ENCODE measurements around the gene SBK3.
"Not testable (repeated sequence)": the region's sequence is repeated elsewhere in the genome, so short reads cannot be mapped to it uniquely, and the experiment has no call there.

The SBK3 gene

DNA sequence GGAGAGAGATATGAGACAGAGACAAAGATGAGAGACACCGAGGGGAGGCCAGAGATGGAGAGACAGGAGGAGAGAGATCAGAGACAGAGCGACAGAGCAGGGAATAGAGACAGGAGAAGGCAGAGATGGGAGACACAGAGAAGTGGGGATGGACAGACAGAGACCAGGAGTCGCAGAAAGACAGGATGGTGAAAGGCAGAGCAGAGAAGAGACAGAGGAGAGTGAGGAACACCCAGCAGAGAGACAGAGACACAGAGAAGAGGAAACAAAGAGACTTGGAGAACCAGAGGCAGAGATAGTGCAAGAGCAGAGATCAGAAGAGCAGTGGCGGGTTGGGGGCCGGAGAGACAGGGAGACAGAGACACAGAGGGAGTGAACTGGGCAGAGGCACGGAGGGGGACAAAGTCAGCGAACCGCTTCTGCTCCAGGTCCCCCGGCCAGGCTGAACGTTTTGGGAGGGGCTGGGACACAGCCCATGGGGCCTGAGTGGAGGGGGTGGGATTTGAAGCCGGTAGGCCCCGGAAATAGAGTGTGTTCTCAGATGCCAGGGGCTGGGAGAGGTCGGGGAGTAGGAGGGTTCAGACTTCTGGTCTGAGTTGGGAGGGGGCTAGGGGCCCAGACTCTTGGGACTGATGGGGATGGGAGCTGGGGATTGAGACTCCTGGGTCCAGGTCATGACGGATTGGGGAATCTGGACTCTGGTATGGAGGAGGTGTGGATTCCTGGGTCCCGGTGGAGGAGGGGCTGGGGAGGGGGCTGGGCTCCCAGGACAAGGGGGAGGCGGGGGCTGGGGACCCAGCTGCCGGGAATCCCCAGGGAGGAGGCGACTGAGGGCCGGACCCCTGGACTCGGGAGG is 34.7 kb upstream of the SBK3 start:
- TF ChIP-seq ZFX (IDR thresholded peaks at IDR 0.05; ENCODE audit: borderline replicate concordance) (no peak), CTCF (IDR thresholded peaks at IDR 0.05) (no peak)
- peak overlapping the region; percentile 92 for H3K27ac ChIP-seq

DNA sequence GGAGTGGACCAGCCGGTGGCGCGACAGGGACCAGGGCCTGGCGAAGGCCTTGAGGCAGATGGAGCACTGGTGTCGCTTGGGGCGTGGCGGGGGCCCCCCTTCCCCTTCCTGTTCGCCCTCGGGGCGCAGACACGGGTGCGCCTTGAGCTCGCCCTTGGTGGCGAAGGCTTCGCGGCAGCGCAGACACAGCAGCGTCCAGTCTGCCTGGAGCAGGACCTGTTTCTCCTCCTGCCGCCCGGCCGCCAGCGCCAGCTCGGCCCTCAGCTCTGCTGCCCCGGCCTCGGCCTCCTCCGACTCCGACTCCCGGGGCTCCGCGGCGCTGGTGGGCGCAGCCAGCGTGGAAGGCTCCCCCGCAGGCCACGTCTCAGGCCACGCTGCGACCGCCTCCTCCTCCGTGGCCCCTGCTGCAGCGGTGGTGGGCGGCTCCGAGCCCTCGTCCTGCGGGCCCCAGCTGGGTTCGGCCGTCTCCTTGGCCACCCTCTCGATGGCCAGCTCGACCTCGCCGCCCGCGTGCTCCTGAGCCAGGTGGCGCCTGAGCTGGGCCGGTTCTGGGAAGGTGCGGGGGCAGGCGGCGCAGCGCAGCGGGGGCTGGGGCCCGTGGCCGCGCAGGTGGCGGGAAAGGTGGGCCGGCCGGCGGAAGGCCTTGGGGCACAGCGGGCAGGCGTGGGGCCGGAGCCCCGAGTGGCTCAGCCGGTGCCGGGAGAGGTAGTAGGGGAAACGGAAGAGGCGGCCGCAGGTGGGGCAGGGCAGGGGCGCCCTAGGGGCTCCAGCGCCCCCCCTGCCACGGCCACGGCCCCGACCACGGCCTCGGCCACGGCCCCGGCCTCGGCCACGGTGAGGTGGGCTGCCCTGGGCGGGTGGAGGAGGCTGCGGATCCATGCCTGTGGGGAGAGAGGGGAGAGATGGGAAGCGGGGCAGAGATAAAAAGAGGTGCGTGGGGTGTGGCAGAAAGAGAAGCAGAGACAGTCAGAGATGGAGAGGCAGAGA is 33.7 kb upstream of the SBK3 start:
- peak overlapping the region; percentile 92 for H3K27ac ChIP-seq
- no peak for TF ChIP-seq CTCF (IDR thresholded peaks at IDR 0.05)
- TF ChIP-seq ZFX (IDR thresholded peaks at IDR 0.05; ENCODE audit: borderline replicate concordance), result no peak

- no peak for TF ChIP-seq ZFX (IDR thresholded peaks at IDR 0.05; ENCODE audit: borderline replicate concordance)
- no peak for TF ChIP-seq CTCF (IDR thresholded peaks at IDR 0.05)
- no peak overlapping the region for H3K27ac ChIP-seq
Measured at GRCh38 chr19:55578031-55578760, 32.9 kb upstream of the SBK3 start.

DNA sequence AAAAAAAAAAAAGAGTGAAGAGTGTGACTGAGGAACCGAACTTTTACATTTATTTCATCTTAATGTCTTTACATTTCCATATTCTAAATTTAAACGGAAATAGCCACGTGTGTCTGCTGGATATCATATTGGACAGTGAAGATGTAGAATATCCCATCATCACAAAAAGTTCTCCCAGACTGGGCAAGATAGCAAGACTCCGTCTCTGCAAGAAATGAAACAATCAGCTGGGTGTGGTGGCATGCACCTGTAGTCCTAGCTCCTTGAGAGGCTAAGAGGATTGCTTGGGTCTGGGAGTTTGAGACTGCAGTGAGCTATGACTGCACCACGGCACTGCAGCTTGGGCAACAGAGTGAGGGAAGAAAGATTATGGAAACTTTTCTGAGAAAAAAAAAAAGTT is 31.4 kb upstream of the SBK3 start:
- H3K27ac ChIP-seq, result 0 out of 2 replicates have a peak overlapping the region, but pooled peaks have one; percentile 20
- no peak for TF ChIP-seq ZFX (IDR thresholded peaks at IDR 0.05; ENCODE audit: borderline replicate concordance)
- no peak for TF ChIP-seq CTCF (IDR thresholded peaks at IDR 0.05)

DNA sequence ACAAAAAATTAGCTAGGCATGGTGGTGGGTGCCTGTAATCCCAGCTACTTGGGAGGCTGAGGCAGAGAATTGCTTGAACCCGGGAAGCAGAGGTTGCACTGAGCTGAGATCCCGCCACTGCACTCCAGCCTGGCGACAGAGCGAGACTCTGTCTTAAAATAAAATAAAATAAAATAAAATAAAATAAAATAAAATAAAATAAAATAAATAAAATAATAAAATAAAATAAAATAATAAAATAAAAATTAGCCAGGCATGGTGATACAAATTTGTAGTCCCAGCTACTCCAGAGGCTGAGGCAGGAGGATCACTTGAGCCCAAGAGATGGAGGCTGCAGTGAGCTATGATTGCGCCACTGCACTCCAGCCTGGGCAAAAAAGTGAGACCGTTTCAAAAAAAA is 28.6 kb upstream of the SBK3 start:
- not testable (repeated sequence) for H3K27ac ChIP-seq

DNA sequence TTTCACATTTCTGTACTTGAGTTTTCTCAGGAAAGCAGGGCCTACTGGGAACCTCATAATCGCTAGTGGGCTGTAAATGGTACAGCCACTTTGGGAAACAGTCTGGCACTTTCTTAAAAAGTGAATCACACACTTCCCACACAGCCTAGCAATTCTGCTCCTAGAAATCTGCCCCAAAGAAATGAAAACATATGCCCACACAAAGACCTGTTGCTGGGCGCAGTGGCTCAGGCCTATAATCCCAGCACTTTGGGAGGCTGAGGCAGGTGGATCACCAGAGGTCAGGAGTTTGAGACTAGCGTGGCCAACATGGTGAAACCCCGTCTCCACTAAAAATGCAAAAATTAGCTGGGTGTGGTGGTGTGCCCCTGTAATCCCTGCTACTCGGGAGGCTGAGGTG is 24.1 kb upstream of the SBK3 start:
- not testable (repeated sequence) for H3K27ac ChIP-seq

DNA sequence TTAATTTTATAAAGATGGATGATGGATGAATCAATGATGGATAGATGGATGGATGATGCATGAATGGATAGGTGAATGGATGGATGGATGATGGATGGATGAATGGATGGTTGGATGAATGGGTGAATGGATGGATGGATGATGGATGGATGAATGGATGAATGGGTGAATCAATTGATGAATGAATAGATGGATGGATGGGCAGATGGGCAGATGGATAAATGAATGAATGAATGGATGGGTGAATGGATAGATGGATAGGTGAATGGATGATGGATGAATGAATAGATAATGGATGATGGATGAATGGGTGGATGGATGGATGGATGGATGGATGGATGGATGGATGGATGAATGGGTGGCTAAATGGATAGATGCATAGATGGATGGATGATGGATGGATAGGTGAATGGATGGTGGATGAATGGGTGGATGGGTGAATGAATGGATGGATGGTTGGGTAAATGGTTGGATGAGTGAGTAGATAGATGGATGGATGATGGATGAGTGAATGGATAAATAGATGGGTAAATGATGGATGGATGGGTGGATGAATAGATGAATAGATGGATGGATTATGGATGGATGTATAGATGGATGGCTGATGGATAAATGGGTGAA is 22.5 kb upstream of the SBK3 start:
- no peak overlapping the region for H3K27ac ChIP-seq
- TF ChIP-seq CTCF (IDR thresholded peaks at IDR 0.05), result no peak
- TF ChIP-seq ZFX (IDR thresholded peaks at IDR 0.05; ENCODE audit: borderline replicate concordance), result no peak

All from 22Rv1 (cell line).